ENCODE results near the gene KLRF2.

The KLRF2 gene

GRCh38 chr12:9900930-9901329, 19.6 kb downstream of the KLRF2 start:
- Mint-ChIP-seq H3K9me3 (no peaks in the 10 kb centered on the region), H3K4me3 (no peak overlapping the region), H3K36me3 (ENCODE audit: insufficient read depth) (no peaks in the 10 kb centered on the region), H3K4me1 (ENCODE audit: low read depth in 2 of 2) (no peaks in the 10 kb centered on the region), H3K27ac (no peak overlapping the region), H3K27me3 (peaks cover 0 to 13% of the 10 kb centered on the region in 2 donors)
- DNase-seq (no peak), ATAC-seq (replicated peaks) (no peak)

- H3K4me3 Mint-ChIP-seq = no peak overlapping the region
- no peaks in the 10 kb centered on the region for H3K36me3 Mint-ChIP-seq (ENCODE audit: insufficient read depth)
Measured at GRCh38 chr12:9902539-9903228, 21.4 kb downstream of the KLRF2 start.

DNA sequence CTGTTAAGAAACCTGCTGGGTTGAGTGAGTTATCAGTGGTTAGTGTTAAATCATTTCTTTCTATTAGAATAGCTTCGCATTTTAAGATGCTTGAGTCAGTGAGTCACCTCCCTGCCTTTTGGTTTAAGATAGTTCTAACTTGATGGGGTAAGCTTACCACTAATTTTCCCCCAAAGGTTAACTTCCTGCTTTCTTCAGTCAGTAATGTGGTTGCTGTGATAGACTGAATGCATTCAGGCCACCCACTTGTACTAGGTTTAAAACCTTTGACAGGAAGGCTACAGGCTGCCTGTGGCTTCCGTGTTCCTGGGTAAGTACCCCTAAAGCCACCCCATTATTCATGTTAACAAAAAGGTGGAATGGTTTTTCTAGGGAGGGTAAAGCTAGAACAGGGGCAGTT, 25.6 kb downstream of the KLRF2 start:
- peak; percentile 39 to 45 (median 41) for DNase-seq
- Mint-ChIP-seq H3K4me3 (peak overlapping the region; percentile 43 to 66), H3K9me3 (peaks cover 4 to 12% of the 10 kb centered on the region in 2 donors)

More at GRCh38 chr12:9902539-9903228, 21.4 kb downstream of the KLRF2 start:
- Mint-ChIP-seq H3K4me1 (ENCODE audit: low read depth in 2 of 2) (peaks cover 8 to 17% of the 10 kb centered on the region in 2 donors), H3K27me3 (peaks cover 0 to 13% of the 10 kb centered on the region in 2 donors), H3K27ac (no peak overlapping the region), H3K9me3 (no peaks in the 10 kb centered on the region)
- ATAC-seq (replicated peaks) (no peak), DNase-seq (no peak)

DNA sequence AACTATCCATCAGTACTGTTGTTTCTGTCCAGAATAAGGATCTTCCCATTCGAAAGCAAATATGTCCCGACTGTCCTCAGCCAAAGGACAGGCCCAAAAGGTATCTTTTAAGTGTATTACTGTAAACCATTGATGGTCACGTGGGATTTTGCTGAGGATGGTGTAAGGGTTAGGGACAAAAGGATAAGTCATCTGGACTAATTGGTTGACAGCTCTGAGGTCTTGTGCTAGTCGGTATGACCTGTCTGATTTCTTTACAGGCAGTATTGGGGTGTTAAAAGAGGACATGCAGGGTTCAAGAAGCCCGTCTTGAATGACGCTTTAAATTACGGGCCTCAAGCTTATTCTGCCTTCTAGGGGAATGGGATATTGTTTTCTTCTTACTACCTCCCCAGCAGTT, 26.5 kb downstream of the KLRF2 start:
- Mint-ChIP-seq H3K36me3 (ENCODE audit: insufficient read depth) (no peaks in the 10 kb centered on the region), H3K9me3 (peaks cover 4 to 12% of the 10 kb centered on the region in 2 donors), H3K4me3 (no peak overlapping the region), H3K27me3 (no peaks in the 10 kb centered on the region), H3K27ac (peak overlapping the region in 1 of 2 donors; percentile 75), H3K4me1 (ENCODE audit: low read depth in 2 of 2) (peaks cover 12 to 20% of the 10 kb centered on the region in 2 donors)
- DNase-seq (no peak), ATAC-seq (replicated peaks) (no peak)

More for the DNA sequence above, 25.6 kb downstream of the KLRF2 start:
- peak; percentile 99 for ATAC-seq (replicated peaks)
- H3K36me3 Mint-ChIP-seq (ENCODE audit: insufficient read depth) = no peaks in the 10 kb centered on the region
- H3K27me3 Mint-ChIP-seq = no peaks in the 10 kb centered on the region
- H3K27ac Mint-ChIP-seq = peak overlapping the region; percentile 68 to 86
- H3K4me1 Mint-ChIP-seq (ENCODE audit: low read depth in 2 of 2) = peaks cover 9 to 17% of the 10 kb centered on the region in 2 donors

DNA sequence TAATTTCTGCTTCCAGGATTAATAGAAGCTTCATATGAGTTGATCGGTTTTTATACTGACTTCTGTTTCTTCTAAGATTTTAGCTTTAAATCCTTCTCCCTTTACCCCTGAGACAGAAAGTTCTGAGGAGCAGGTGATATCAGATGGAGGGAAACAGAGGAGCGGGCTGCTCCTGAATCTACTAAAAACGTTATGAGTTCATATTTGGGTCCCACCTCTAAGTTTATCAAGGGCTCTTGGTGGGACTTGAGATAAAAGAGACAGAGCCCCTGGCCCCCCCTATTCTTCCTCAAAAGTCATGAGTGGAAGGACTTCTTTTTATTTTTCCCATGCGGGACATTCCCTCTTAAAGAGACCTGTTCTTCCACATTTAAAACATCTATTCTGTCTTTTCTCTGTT, 27.1 kb downstream of the KLRF2 start:
- Mint-ChIP-seq H3K27me3 (no peaks in the 10 kb centered on the region), H3K9me3 (peaks cover 4 to 12% of the 10 kb centered on the region in 2 donors), H3K4me3 (peak overlapping the region in 1 of 2 donors; percentile 10), H3K27ac (peak overlapping the region in 1 of 2 donors; percentile 75), H3K36me3 (ENCODE audit: insufficient read depth) (no peaks in the 10 kb centered on the region), H3K4me1 (ENCODE audit: low read depth in 2 of 2) (peaks cover 13 to 22% of the 10 kb centered on the region in 2 donors)
- no peak for DNase-seq
- ATAC-seq (replicated peaks) = no peak

GRCh38 chr12:9909724-9910123, 28.4 kb downstream of the KLRF2 start:
- H3K4me1 Mint-ChIP-seq (ENCODE audit: low read depth in 2 of 2) = peaks cover 13 to 22% of the 10 kb centered on the region in 2 donors
- ATAC-seq (replicated peaks) (no peak), DNase-seq (no peak)
- H3K27me3 Mint-ChIP-seq = no peaks in the 10 kb centered on the region
- H3K36me3 Mint-ChIP-seq (ENCODE audit: insufficient read depth) = no peaks in the 10 kb centered on the region
- peaks cover 4 to 12% of the 10 kb centered on the region in 2 donors for H3K9me3 Mint-ChIP-seq
- no peak overlapping the region for H3K4me3 Mint-ChIP-seq
- H3K27ac Mint-ChIP-seq = no peak overlapping the region

- Mint-ChIP-seq H3K4me3 (no peak overlapping the region), H3K27me3 (no peaks in the 10 kb centered on the region), H3K9me3 (peaks cover 4 to 12% of the 10 kb centered on the region in 2 donors), H3K36me3 (ENCODE audit: insufficient read depth) (no peaks in the 10 kb centered on the region), H3K27ac (no peak overlapping the region), H3K4me1 (ENCODE audit: low read depth in 2 of 2) (peaks cover 13 to 22% of the 10 kb centered on the region in 2 donors)
- ATAC-seq (replicated peaks) = no peak
- no peak for DNase-seq
Measured at GRCh38 chr12:9910716-9911421, 29.6 kb downstream of the KLRF2 start.

- H3K27me3 Mint-ChIP-seq = no peaks in the 10 kb centered on the region
- DNase-seq (no peak), ATAC-seq (replicated peaks) (no peak)
- H3K27ac Mint-ChIP-seq = no peak overlapping the region
- no peak overlapping the region for H3K4me3 Mint-ChIP-seq
- peaks cover 11 to 14% of the 10 kb centered on the region in 2 donors for H3K4me1 Mint-ChIP-seq (ENCODE audit: low read depth in 2 of 2)
- peaks cover 4 to 12% of the 10 kb centered on the region in 2 donors for H3K9me3 Mint-ChIP-seq
- H3K36me3 Mint-ChIP-seq (ENCODE audit: insufficient read depth) = no peaks in the 10 kb centered on the region
Measured at GRCh38 chr12:9911708-9912107, 30.4 kb downstream of the KLRF2 start.

DNA sequence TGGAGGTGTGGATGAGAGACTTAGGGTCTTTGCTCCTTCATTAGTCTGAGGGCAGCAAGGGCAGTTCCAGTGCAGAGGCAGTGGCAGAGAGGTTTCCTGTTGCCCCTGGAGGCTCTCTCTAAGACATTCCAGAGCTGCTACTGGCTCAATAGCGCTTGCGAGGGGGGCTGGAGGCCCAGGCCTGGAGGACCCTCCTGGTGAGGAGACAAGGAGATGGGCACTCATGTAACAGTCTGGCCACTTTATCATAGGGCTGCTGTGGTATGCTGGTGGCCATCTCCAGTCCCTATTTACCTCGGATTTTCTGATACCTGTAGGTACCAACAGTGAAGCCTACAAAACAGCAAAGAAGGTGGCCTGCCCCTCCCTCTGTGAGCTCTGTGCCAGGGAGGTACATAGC, 38.2 kb downstream of the KLRF2 start:
- peak overlapping the region in 1 of 2 donors; percentile 6 for H3K27ac Mint-ChIP-seq
- no peaks in the 10 kb centered on the region for H3K9me3 Mint-ChIP-seq
- peaks cover 5% of the 10 kb centered on the region for H3K36me3 Mint-ChIP-seq (ENCODE audit: insufficient read depth)
- peaks cover 0 to 13% of the 10 kb centered on the region in 2 donors for H3K4me1 Mint-ChIP-seq (ENCODE audit: low read depth in 2 of 2)
- H3K4me3 Mint-ChIP-seq = no peak overlapping the region
- DNase-seq (no peak), ATAC-seq (replicated peaks) (no peak)
- H3K27me3 Mint-ChIP-seq = peaks cover 0 to 7% of the 10 kb centered on the region in 2 donors

DNA sequence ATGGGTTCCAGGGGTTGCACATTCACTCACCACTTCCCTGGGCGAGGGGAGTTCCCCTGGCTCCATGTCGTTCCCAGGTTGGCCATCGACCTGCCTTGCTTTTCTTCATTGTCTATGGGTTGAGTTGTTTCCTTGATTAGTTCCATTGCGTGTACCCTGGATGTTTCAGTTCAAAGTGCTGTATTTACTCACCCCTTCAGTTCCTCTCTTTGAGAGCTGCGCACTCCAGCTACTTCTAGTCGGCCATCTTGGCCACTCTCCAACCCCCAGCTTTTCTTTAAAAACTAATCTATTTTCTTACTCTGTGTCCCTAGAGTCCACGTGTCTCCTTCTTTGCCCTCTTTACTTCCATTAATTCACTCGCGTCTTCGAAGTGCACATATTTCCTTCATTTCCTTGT, 39.2 kb downstream of the KLRF2 start:
- DNase-seq (no peak), ATAC-seq (replicated peaks) (no peak)
- Mint-ChIP-seq H3K4me1 (ENCODE audit: low read depth in 2 of 2) (peaks cover 0 to 13% of the 10 kb centered on the region in 2 donors), H3K27ac (no peak overlapping the region), H3K27me3 (peaks cover 0 to 7% of the 10 kb centered on the region in 2 donors), H3K9me3 (no peaks in the 10 kb centered on the region), H3K4me3 (no peak overlapping the region), H3K36me3 (ENCODE audit: insufficient read depth) (peaks cover 5% of the 10 kb centered on the region)

- Mint-ChIP-seq H3K27me3 (peaks cover 0 to 7% of the 10 kb centered on the region in 2 donors), H3K9me3 (no peaks in the 10 kb centered on the region), H3K27ac (no peak overlapping the region), H3K4me3 (no peak overlapping the region), H3K36me3 (ENCODE audit: insufficient read depth) (peaks cover 5% of the 10 kb centered on the region), H3K4me1 (ENCODE audit: low read depth in 2 of 2) (peaks cover 4 to 16% of the 10 kb centered on the region in 2 donors)
- ATAC-seq (replicated peaks) (no peak), DNase-seq (no peak)
Measured at GRCh38 chr12:9922429-9922828, 41.1 kb downstream of the KLRF2 start.

DNA sequence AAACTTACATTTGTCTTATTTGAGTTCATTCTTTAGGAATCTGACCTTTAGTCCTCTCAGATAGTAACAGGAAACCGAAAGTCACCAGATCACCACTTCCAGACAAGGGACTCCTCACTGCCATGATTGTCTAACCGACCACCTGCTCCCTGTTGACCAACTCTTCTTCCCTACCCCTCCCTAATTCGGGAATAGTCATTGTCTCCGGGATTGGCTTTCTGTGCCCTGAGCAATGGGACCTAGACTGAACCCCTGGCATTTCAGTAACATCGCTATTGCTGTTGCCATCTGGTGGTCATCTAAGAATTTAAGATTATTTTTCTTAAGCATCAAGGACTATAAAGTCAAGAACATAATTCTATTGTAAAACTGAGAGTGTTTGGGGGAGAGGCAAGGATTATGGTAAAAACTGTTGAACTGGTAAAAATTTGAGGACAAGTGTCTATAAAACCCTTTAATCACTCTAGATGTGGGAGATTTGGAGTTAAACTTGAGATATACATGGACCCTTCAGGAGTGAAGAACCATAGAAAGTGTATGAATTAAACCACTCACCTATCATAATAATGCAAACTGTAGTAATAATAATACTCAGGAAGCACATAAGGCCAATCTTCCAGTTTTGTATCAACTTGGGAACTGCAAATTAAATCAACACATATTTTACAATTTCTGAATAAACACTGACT, 44.6 kb downstream of the KLRF2 start:
- peak overlapping the region; percentile 66 to 67 for H3K4me3 Mint-ChIP-seq
- H3K4me1 Mint-ChIP-seq (ENCODE audit: low read depth in 2 of 2) = peaks cover 4 to 12% of the 10 kb centered on the region in 2 donors
- H3K27ac Mint-ChIP-seq = peak overlapping the region in 1 of 2 donors; percentile 50
- H3K36me3 Mint-ChIP-seq (ENCODE audit: insufficient read depth) = no peaks in the 10 kb centered on the region
- peak; percentile 64 for ATAC-seq (replicated peaks)
- H3K9me3 Mint-ChIP-seq = no peaks in the 10 kb centered on the region
- peak in 1 of 3 experiments; percentile 23 for DNase-seq
- peaks cover 11 to 19% of the 10 kb centered on the region in 2 donors for H3K27me3 Mint-ChIP-seq

GRCh38 chr12:9926876-9927275, 45.6 kb downstream of the KLRF2 start:
- ATAC-seq (replicated peaks) (no peak), DNase-seq (no peak)
- Mint-ChIP-seq H3K27me3 (peaks cover 14 to 25% of the 10 kb centered on the region in 2 donors), H3K4me3 (no peak overlapping the region), H3K4me1 (ENCODE audit: low read depth in 2 of 2) (peaks cover 4 to 12% of the 10 kb centered on the region in 2 donors), H3K27ac (no peak overlapping the region), H3K36me3 (ENCODE audit: insufficient read depth) (no peaks in the 10 kb centered on the region), H3K9me3 (no peaks in the 10 kb centered on the region)

Data from effector memory CD8-positive, alpha-beta T cell (primary cell).